ENCODE measurements around the gene APEH. TPM values are rescaled to one million over a fixed set of nuclear protein-coding genes. Genes with fewer than 3 reads are reported as not detected.

Gene APEH
- total RNA-seq, 6 donors from 2014 or later: 54.7 to 104 (median 92.8) TPM

DNA sequence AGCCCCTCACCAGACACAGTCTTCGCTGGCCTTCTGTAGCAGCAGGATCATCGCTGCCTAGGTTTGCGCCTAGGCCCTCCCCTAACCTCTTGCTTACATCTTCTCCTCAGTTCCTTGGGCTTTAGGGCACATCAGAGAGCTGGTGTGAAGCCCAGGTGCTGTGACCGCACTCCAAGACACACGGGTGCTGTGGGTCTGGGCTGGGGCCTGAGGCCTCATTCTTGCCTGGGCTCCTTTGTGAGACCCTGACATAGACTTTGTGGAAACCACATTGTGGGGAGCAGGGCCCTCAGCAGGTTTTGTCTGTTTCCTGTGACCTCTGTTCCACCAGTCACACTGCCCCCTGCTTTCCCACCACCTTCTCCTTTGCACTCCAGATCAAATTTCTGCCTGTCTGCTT lies 37.3 kb downstream of the APEH start:
- TF ChIP-seq EP300 (IDR thresholded peaks at IDR 0.05): no peak
- TF ChIP-seq, protein P1, sequence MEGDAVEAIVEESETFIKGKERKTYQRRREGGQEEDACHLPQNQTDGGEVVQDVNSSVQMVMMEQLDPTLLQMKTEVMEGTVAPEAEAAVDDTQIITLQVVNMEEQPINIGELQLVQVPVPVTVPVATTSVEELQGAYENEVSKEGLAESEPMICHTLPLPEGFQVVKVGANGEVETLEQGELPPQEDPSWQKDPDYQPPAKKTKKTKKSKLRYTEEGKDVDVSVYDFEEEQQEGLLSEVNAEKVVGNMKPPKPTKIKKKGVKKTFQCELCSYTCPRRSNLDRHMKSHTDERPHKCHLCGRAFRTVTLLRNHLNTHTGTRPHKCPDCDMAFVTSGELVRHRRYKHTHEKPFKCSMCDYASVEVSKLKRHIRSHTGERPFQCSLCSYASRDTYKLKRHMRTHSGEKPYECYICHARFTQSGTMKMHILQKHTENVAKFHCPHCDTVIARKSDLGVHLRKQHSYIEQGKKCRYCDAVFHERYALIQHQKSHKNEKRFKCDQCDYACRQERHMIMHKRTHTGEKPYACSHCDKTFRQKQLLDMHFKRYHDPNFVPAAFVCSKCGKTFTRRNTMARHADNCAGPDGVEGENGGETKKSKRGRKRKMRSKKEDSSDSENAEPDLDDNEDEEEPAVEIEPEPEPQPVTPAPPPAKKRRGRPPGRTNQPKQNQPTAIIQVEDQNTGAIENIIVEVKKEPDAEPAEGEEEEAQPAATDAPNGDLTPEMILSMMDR (IDR thresholded peaks at IDR 0.05): no peak
- no peak for TF ChIP-seq POLR2AphosphoS5 (IDR thresholded peaks at IDR 0.05)
- TF ChIP-seq POLR2A (IDR thresholded peaks at IDR 0.05): no peak
- Histone ChIP-seq H3K4me1 (no peaks in the 10 kb centered on the region), H3K36me3 (peaks cover 4 to 36% (median 16%) of the 10 kb centered on the region in 4 donors), H3K4me3 (no peak overlapping the region), H3K27ac (no peak overlapping the region), H3K9me3 (no peaks in the 10 kb centered on the region), H3K27me3 (no peaks in the 10 kb centered on the region)
- ATAC-seq (ENCODE audit: low FRiP score in 2 of 2): no peak
- 79 to 84% methylated on average over 4 to 5 of the region's 5 CpGs for WGBS, 2 donors
- no peak for DNase-seq

DNA sequence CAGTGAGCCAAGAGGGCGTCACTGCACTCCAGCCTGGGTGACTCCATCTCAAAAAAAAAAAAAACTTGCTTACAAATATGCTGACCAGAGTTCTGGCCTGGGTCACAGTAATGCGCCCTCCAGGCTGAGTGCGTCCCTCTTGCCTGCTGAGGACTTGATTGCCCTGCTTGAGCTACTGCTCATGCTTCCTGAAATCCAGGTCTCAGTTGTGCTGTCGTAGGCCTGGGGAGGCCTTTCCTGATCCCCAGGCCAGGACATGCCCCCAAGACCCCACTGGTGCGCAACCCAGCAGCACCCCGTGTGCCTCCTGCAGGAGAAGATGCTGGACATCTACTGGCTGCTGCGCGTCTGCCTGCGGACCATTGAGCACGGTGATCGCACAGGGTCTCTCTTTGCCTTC lies 38.0 kb downstream of the APEH start:
- H3K27me3 ChIP-seq: no peaks in the 10 kb centered on the region
- no peaks in the 10 kb centered on the region for H3K9me3 ChIP-seq
- H3K4me1 ChIP-seq: no peaks in the 10 kb centered on the region
- H3K27ac ChIP-seq: no peak overlapping the region
- 92 to 93% methylated on average over 5 to 11 of the region's 11 CpGs for WGBS, 2 donors
- ATAC-seq (ENCODE audit: low FRiP score in 2 of 2) (no peak), DNase-seq (peak in 1 of 2 donors; percentile 32)
- peaks cover 4 to 33% (median 11%) of the 10 kb centered on the region in 4 donors for H3K36me3 ChIP-seq
- no peak overlapping the region for H3K4me3 ChIP-seq
- TF ChIP-seq, protein P1 (IDR thresholded peaks at IDR 0.05): no peak
- TF ChIP-seq EP300 (IDR thresholded peaks at IDR 0.05) (no peak), POLR2A (IDR thresholded peaks at IDR 0.05) (no peak), POLR2AphosphoS5 (IDR thresholded peaks at IDR 0.05) (no peak)

DNA sequence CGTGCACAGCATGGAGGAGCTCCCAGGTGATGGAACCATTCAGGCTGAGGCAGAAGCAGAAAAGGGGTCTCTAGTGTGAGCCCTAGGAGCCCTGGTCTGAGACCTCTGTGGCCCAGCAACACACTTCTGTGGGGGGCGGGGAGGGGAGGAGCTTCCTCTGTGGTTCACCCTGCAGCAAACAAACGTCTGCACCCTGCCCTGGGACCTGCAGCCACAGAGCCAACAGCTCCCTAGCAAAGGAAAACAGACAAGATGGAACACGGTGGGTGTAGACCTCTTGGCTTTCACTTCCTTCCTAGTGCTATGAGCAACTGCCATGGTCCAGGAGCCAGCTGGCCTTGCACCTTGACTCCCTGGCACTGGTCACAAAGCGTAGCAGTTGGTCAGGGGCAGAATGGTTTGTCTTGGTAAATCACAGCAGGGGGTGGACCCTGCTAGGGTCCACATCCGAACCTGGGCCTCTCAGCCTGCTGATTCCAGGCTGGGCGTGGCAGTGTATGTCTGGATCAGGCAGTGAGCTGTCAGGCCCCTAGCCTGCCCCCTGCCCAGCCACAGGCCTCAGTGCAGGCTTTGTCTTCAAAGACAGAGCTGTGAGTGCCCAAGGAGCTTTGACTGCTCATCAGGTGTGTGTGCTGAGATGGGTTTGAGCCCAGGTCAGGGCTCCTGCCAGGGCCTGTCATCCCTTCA lies 38.6 kb downstream of the APEH start:
- Histone ChIP-seq H3K27ac (no peak overlapping the region), H3K4me3 (no peak overlapping the region), H3K4me1 (peaks cover 0 to under 1% (median 0%) of the 10 kb centered on the region in 4 donors), H3K27me3 (no peaks in the 10 kb centered on the region), H3K9me3 (no peaks in the 10 kb centered on the region), H3K36me3 (peaks cover 4 to 31% (median 10%) of the 10 kb centered on the region in 4 donors)
- DNase-seq: peak in 1 of 2 donors; percentile 24
- TF ChIP-seq EP300 (IDR thresholded peaks at IDR 0.05) (no peak), POLR2AphosphoS5 (IDR thresholded peaks at IDR 0.05) (no peak), POLR2A (IDR thresholded peaks at IDR 0.05) (no peak)
- TF ChIP-seq, protein P1 (IDR thresholded peaks at IDR 0.05): no peak
- ATAC-seq (ENCODE audit: low FRiP score in 2 of 2): no peak
- 0 to 67% methylated on average over 1 to 7 of the region's 7 CpGs for WGBS, 2 donors

DNA sequence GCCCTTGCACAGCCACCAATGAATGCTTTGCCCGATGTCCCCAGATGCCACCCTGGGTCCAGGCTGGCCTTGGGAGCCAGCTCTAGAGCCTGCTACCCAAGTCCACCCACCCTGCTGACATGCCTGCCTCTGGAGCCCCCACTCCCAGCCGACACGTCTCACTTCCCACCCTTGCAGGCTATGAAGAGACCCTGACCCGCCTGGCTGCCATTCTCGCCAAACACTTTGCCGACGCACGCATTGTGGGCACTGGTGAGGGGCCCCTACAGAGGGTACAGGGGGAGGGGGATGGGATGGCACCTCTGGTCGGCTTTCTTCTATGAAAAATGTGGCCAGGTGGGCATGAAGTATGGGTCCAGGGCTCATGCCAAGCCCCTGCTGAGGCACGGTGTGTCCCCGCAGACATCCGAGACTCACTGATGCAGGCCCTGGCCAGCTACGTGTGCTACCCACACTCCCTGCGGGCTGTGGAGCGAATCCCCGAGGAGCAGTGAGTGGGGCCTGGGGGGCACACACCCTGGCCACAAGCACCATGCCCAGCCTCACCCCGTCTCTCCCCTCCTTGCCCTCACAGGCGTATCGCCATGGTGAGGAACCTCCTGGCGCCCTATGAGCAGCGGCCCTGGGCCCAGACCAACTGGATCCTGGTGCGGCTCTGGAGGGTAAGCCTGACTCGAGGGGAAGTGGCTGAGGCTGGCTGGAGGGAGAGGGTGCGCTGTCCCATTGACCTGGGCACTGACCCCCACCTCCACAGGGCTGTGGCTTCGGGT lies 39.4 kb downstream of the APEH start:
- H3K4me1 ChIP-seq: peaks cover under 1 to 8% (median 2%) of the 10 kb centered on the region in 4 donors
- H3K27ac ChIP-seq: no peak overlapping the region
- H3K9me3 ChIP-seq: no peaks in the 10 kb centered on the region
- WGBS, 2 donors: 92 to 94% methylated on average over 10 to 24 of the region's 25 CpGs
- H3K36me3 ChIP-seq: peaks cover 4 to 27% (median 10%) of the 10 kb centered on the region in 4 donors
- TF ChIP-seq POLR2A (IDR thresholded peaks at IDR 0.05) (no peak), EP300 (IDR thresholded peaks at IDR 0.05) (no peak), POLR2AphosphoS5 (IDR thresholded peaks at IDR 0.05) (no peak)
- H3K27me3 ChIP-seq: no peaks in the 10 kb centered on the region
- ATAC-seq (ENCODE audit: low FRiP score in 2 of 2) (no peak), DNase-seq (peak in 1 of 2 donors; percentile 58)
- H3K4me3 ChIP-seq: no peak overlapping the region

Measured in upper lobe of left lung (tissue), 6 donors.